ACC112 (cell line): ENCODE results near the gene COL5A2.

ENCODE experiments used
- H2AFZ ChIP-seq: fragments of 200-600 bp; sonication (generic); one replicate; pipeline ENCODE4 v1.6.0; 2017; ENCODE audit warnings: antibody characterized with exemption, low read length; ENCODE audit not compliant: unreplicated experiment
- H3K27ac ChIP-seq: fragments of 200-600 bp; sonication (generic); 2 replicates; pipeline ENCODE4 v1.5.1; 2014; ENCODE audit warnings: low read depth, mild to moderate bottlenecking, antibody characterized with exemption, low read length, moderate library complexity
- H3K27me3 ChIP-seq: fragments of 200-600 bp; sonication (generic); 2 replicates; pipeline ENCODE4 v1.6.1; 2014; ENCODE audit warnings: mild to moderate bottlenecking, antibody characterized with exemption, low read length, moderate library complexity, mixed read lengths; ENCODE audit not compliant: insufficient read depth
- H3K36me3 ChIP-seq: fragments of 200-600 bp; sonication (generic); 2 replicates; pipeline ENCODE4 v1.6.1; 2016; ENCODE audit warnings: mild to moderate bottlenecking, antibody characterized with exemption, low read length, moderate library complexity, mixed read lengths; ENCODE audit not compliant: insufficient read depth
- H3K4me1 ChIP-seq: fragments of 200-600 bp; sonication (generic); one replicate; pipeline ENCODE4 v1.6.1; 2016; ENCODE audit warnings: low read length, mixed read lengths; ENCODE audit not compliant: insufficient read depth, unreplicated experiment, control insufficient read depth
- H3K4me3 ChIP-seq: fragments of 200-600 bp; sonication (generic); 2 replicates; pipeline ENCODE4 v1.5.1; 2014; ENCODE audit warnings: mild to moderate bottlenecking, low read depth, low read length
- H3K79me2 ChIP-seq: fragments of 200-600 bp; sonication (generic); one replicate; pipeline ENCODE4 v1.6.0; 2016; ENCODE audit warnings: low read length; ENCODE audit not compliant: control insufficient read depth, unreplicated experiment, insufficient read depth

COL5A2 gene

GRCh38 chr2:189151906-189152305 lies 27.7 kb downstream of the COL5A2 start:
- Histone ChIP-seq H3K4me1 (peaks cover 71% of the 10 kb centered on the region), H3K79me2 (peaks cover 97% of the 10 kb centered on the region), H3K27ac (0 out of 2 replicates have a peak overlapping the region, but pooled peaks have one; percentile 34)

DNA sequence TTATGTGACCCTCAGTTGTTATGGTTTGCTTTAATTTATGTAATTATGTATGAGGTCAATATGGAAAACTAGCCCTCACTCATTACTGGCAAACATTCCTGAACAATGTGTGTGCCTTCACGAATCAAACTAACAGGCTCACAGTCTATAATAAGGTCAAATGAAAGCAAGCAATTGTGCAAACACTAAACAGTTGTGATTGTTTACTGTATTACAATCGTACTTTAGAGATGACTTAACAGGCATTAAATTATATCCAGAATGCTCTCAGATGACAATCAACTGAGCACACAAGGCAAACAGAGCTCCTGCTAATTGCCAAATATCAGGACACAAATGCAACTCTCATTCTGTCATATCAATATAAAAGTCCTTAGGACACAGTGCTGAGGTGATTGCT lies 29.5 kb downstream of the COL5A2 start:
- Histone ChIP-seq H3K4me3 (no peak overlapping the region), H3K27ac (peak overlapping the region; percentile 52), H3K4me1 (peaks cover 80% of the 10 kb centered on the region), H3K36me3 (peaks cover 21% of the 10 kb centered on the region), H3K27me3 (no peaks in the 10 kb centered on the region), H2AFZ (no peak overlapping the region), H3K79me2 (peaks cover 99% of the 10 kb centered on the region)

More at GRCh38 chr2:189151906-189152305, 27.7 kb downstream of the COL5A2 start:
- Histone ChIP-seq H2AFZ (no peak overlapping the region), H3K36me3 (peaks cover 21% of the 10 kb centered on the region), H3K4me3 (peak overlapping the region; percentile 28; the same call in 1 of the 2 replicates), H3K27me3 (no peaks in the 10 kb centered on the region)

- H3K4me1 ChIP-seq, result peaks cover 84% of the 10 kb centered on the region
- H2AFZ ChIP-seq, result no peak overlapping the region
- H3K36me3 ChIP-seq, result peaks cover 26% of the 10 kb centered on the region
- H3K4me3 ChIP-seq, result no peak overlapping the region
- no peak overlapping the region for H3K27ac ChIP-seq
- no peaks in the 10 kb centered on the region for H3K27me3 ChIP-seq
- H3K79me2 ChIP-seq, result peaks cover 99% of the 10 kb centered on the region
Measured at GRCh38 chr2:189147989-189148388, 31.6 kb downstream of the COL5A2 start.

GRCh38 chr2:189147361-189147760 lies 32.2 kb downstream of the COL5A2 start:
- H3K36me3 ChIP-seq, result peaks cover 26% of the 10 kb centered on the region
- H3K4me1 ChIP-seq, result peaks cover 77% of the 10 kb centered on the region
- peaks cover 99% of the 10 kb centered on the region for H3K79me2 ChIP-seq
- H3K27me3 ChIP-seq, result no peaks in the 10 kb centered on the region
- H3K4me3 ChIP-seq, result no peak overlapping the region
- H2AFZ ChIP-seq, result no peak overlapping the region
- 0 out of 2 replicates have a peak overlapping the region, but pooled peaks have one; percentile 2 for H3K27ac ChIP-seq

DNA sequence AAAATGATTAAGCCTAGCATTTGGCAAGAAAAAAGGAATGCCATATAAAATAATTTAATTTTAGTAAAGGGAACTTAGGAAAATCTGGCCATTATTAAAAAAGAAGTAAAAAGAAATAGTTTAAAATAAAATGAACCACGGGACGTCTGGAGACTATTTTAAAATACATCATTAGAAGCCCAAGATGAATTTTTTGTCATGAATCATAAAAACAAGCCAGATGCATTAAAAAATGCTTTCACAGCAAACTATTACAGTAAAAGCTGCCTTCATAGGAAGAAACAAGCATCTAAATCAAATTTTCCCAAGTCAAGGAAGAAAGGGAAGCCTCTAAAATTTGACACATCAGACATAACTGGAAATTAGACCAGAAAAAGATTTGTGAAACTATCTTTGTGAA lies 33.0 kb downstream of the COL5A2 start:
- no peak overlapping the region for H2AFZ ChIP-seq
- peaks cover 26% of the 10 kb centered on the region for H3K36me3 ChIP-seq
- H3K27ac ChIP-seq, result 0 out of 2 replicates have a peak overlapping the region, but pooled peaks have one; percentile 10
- H3K4me1 ChIP-seq, result peaks cover 69% of the 10 kb centered on the region
- H3K27me3 ChIP-seq, result no peaks in the 10 kb centered on the region
- H3K4me3 ChIP-seq, result no peak overlapping the region
- peaks cover 93% of the 10 kb centered on the region for H3K79me2 ChIP-seq

GRCh38 chr2:189144700-189145211 lies 34.8 kb downstream of the COL5A2 start:
- Histone ChIP-seq H3K4me1 (peaks cover 53% of the 10 kb centered on the region), H3K79me2 (peaks cover 90% of the 10 kb centered on the region), H3K27me3 (no peaks in the 10 kb centered on the region), H3K4me3 (no peak overlapping the region), H3K36me3 (peaks cover 22% of the 10 kb centered on the region; the same call in 1 of the 2 replicates), H2AFZ (no peak overlapping the region), H3K27ac (peak overlapping the region; percentile 39)

DNA sequence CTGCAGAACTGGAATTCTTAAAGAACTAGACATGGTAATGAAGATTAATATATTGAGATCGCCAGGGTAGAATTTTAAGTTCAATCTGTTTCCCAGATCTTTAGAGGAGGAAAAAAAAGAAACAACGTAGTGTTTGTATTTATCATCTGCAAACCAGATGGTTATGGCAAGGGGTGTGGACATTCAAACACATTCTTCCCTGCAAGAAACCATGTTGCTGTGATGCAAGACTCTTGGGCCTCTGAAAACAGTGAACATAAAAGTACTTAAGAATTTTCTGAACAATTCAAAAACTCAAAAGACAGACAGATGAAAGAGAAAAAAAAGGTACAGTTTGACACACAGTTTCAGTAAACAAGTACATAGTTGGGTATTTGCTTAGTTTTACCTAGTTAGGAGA lies 35.6 kb downstream of the COL5A2 start:
- no peak overlapping the region for H2AFZ ChIP-seq
- H3K27me3 ChIP-seq, result no peaks in the 10 kb centered on the region
- no peak overlapping the region for H3K4me3 ChIP-seq
- peak overlapping the region; percentile 59 for H3K27ac ChIP-seq
- H3K36me3 ChIP-seq, result peaks cover 22% of the 10 kb centered on the region; the same call in 1 of the 2 replicates
- peaks cover 88% of the 10 kb centered on the region for H3K79me2 ChIP-seq
- peaks cover 49% of the 10 kb centered on the region for H3K4me1 ChIP-seq

- no peak overlapping the region for H2AFZ ChIP-seq
- H3K79me2 ChIP-seq, result peaks cover 88% of the 10 kb centered on the region
- no peaks in the 10 kb centered on the region for H3K27me3 ChIP-seq
- H3K36me3 ChIP-seq, result peaks cover 15% of the 10 kb centered on the region; the same call in 1 of the 2 replicates
- no peak overlapping the region for H3K4me3 ChIP-seq
- H3K4me1 ChIP-seq, result peaks cover 47% of the 10 kb centered on the region
- H3K27ac ChIP-seq, result peak overlapping the region; percentile 59
Measured at GRCh38 chr2:189142893-189143759, 36.4 kb downstream of the COL5A2 start.

- H2AFZ ChIP-seq, result no peak overlapping the region
- H3K79me2 ChIP-seq, result peaks cover 80% of the 10 kb centered on the region
- H3K27me3 ChIP-seq, result no peaks in the 10 kb centered on the region
- no peak overlapping the region for H3K27ac ChIP-seq
- H3K4me3 ChIP-seq, result no peak overlapping the region
- peaks cover 19% of the 10 kb centered on the region for H3K4me1 ChIP-seq
- H3K36me3 ChIP-seq, result peaks cover 9% of the 10 kb centered on the region; the same call in 1 of the 2 replicates
Measured at GRCh38 chr2:189138800-189139199, 40.8 kb downstream of the COL5A2 start.

DNA sequence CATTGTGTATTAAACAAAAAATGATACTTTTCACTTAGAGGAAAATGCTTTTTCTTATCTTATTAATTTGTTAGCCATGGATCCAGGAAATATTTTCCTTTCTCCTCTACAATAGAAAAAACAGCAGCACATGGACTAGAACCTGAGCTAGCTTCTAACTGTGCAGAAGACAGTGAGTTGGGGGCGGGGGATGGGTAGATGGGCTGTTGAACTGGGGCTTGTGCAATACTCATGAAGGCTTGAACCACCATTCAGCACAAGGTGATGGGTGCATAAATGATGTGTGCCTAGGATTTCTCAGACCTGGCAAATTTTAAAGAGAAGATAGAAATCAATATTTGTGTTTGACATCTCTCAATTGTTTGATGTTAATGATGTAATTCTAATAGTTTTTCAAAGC lies 42.0 kb downstream of the COL5A2 start:
- no peak overlapping the region for H3K4me3 ChIP-seq
- peaks cover 78% of the 10 kb centered on the region for H3K79me2 ChIP-seq
- peaks cover 13% of the 10 kb centered on the region for H3K4me1 ChIP-seq
- no peak overlapping the region for H2AFZ ChIP-seq
- no peaks in the 10 kb centered on the region for H3K27me3 ChIP-seq
- H3K27ac ChIP-seq, result no peak overlapping the region
- peaks cover 15% of the 10 kb centered on the region; the same call in 1 of the 2 replicates for H3K36me3 ChIP-seq
